Prostate gland (tissue), 2 donors: ENCODE measurements around the gene SMIM24. TPM values are rescaled to one million over a fixed set of nuclear protein-coding genes. Genes with fewer than 3 reads are reported as not detected.

Experiments used
- DNase-seq: peaks from one replicate; pipeline ENCODE4 v3.0.0-alpha.2; 2019; ENCODE audit warnings: low spot score
- H3K27ac ChIP-seq, 2 donors: fragments of 200-600 bp; sonication (generic); 2 replicates each; pipeline ENCODE4 v1.5.1; 2017 to 2019
- H3K27me3 ChIP-seq: fragments of 200-600 bp; sonication (generic); replicated peaks from 2 replicates; pipeline ENCODE4 v1.5.1; 2019; ENCODE audit not compliant: insufficient read depth
- H3K36me3 ChIP-seq, 2 donors: fragments of 200-600 bp; sonication (generic); 1 replicate in 1 of 2; 2 replicates in 1 of 2; pipeline versions ENCODE4 v1.5.1 to v1.8.1; 2017 to 2019
- H3K4me1 ChIP-seq: fragments of 200-600 bp; sonication (generic); replicated peaks from 2 replicates; pipeline ENCODE4 v1.5.1; 2019
- H3K4me3 ChIP-seq, 2 donors: fragments of 200-600 bp; sonication (generic); 2 replicates each; pipeline ENCODE4 v1.5.1; 2017 to 2019
- H3K9me3 ChIP-seq: fragments of 200-600 bp; sonication (generic); 2 replicates; pipeline ENCODE4 v1.5.1; 2017
- CTCF ChIP-seq, 4 experiments: fragments of 200-600 bp in 2 of 4; fragments of 450-650 bp in 2 of 4; sonication (generic) in 2 of 4; IDR thresholded peaks; 1 replicate in 3 of 4; 2 replicates in 1 of 4; pipeline ENCODE4 v1.5.1; 2016 to 2019; ENCODE audit warnings: antibody characterized with exemption in 4 of 4, mild to moderate bottlenecking in 2 of 4, moderate library complexity in 2 of 4
- POLR2A ChIP-seq: fragments of 450-650 bp; IDR thresholded peaks from one replicate; pipeline ENCODE4 v1.6.1; 2016; ENCODE audit warnings: antibody characterized with exemption, mild to moderate bottlenecking
- POLR2AphosphoS5 ChIP-seq: sonication (generic); formaldehyde crosslinking; IDR thresholded peaks from one replicate; pipeline ENCODE4 v1.6.1; 2017; ENCODE audit warnings: antibody characterized with exemption
- WGBS: methylation state at CpG from one replicate; pipeline ENCODE4 v1.1.5; 2018; 5-methylcytosine and 5-hydroxymethylcytosine counted together
- intact Hi-C: fragments of 100-400 bp; cut with DNase I; formaldehyde crosslinking; loops from one replicate; pipeline ENCODE4 v1.14.2; 2022
- total RNA-seq, 2 donors: library from RNA; depleted of rRNA; stranded (reverse); fragments of >200 nt; gene quantifications; one replicate each; pipeline ENCODE4 v1.1.0, GENCODE V29; 2016

Gene SMIM24
- total RNA-seq, 2 donors from 2014 or later: 0.32 to 1.6 TPM

- H3K9me3 ChIP-seq: no peaks in the 10 kb centered on the region
- no peak overlapping the region for H3K4me3 ChIP-seq
- no peaks in the 10 kb centered on the region for H3K36me3 ChIP-seq
- no peak overlapping the region for H3K27ac ChIP-seq
- intact Hi-C loops: no loop called here
- no peak for DNase-seq
- no peaks in the 10 kb centered on the region for H3K4me1 ChIP-seq
- 74% methylated on average over 2 of the region's 2 CpGs for WGBS
- H3K27me3 ChIP-seq: no peaks in the 10 kb centered on the region
- TF ChIP-seq POLR2AphosphoS5: no peak
- TF ChIP-seq POLR2A: no peak
- TF ChIP-seq CTCF (IDR thresholded peaks at IDR 0.05): no peak
Observed at GRCh38 chr19:3474614-3475013, 5.7 kb downstream of the SMIM24 start.

GRCh38 chr19:3474010-3474409, 6.3 kb downstream of the SMIM24 start:
- TF ChIP-seq POLR2AphosphoS5: no peak
- no peak for TF ChIP-seq CTCF (IDR thresholded peaks at IDR 0.05)
- no peak for TF ChIP-seq POLR2A
- no peak overlapping the region for H3K27ac ChIP-seq
- intact Hi-C loops: no loop called here
- no peak for DNase-seq
- no peak overlapping the region for H3K4me3 ChIP-seq
- no peaks in the 10 kb centered on the region for H3K4me1 ChIP-seq
- H3K36me3 ChIP-seq: no peaks in the 10 kb centered on the region
- H3K27me3 ChIP-seq: no peaks in the 10 kb centered on the region
- 63% methylated on average over 8 of the region's 8 CpGs for WGBS
- no peaks in the 10 kb centered on the region for H3K9me3 ChIP-seq

- no peak overlapping the region for H3K4me3 ChIP-seq
- H3K4me1 ChIP-seq: no peaks in the 10 kb centered on the region
- no peak overlapping the region for H3K27ac ChIP-seq
- DNase-seq: peak; percentile 19
- WGBS: 20% methylated on average over 24 of the region's 24 CpGs
- intact Hi-C loops: loop anchor here (2.0 kb wide), 1 partner anchor 147 kb away; no protein-coding TSS in a partner anchor
- TF ChIP-seq CTCF (IDR thresholded peaks at IDR 0.05) (peak; percentile 75 to 90 (median 83)), POLR2AphosphoS5 (no peak), POLR2A (no peak)
- H3K27me3 ChIP-seq: no peaks in the 10 kb centered on the region
- H3K9me3 ChIP-seq: no peaks in the 10 kb centered on the region
- H3K36me3 ChIP-seq: no peaks in the 10 kb centered on the region
Observed at GRCh38 chr19:3471954-3472655, 8.2 kb downstream of the SMIM24 start.

- Histone ChIP-seq H3K4me3 (no peak overlapping the region), H3K9me3 (no peaks in the 10 kb centered on the region), H3K4me1 (no peaks in the 10 kb centered on the region), H3K27me3 (no peaks in the 10 kb centered on the region), H3K27ac (peak overlapping the region in 1 of 2 donors; percentile 8), H3K36me3 (no peaks in the 10 kb centered on the region)
- TF ChIP-seq POLR2A (no peak), CTCF (IDR thresholded peaks at IDR 0.05) (no peak), POLR2AphosphoS5 (no peak)
- DNase-seq: no peak
- intact Hi-C loops: no loop called here
- 60% methylated on average over 11 of the region's 11 CpGs for WGBS
Observed at GRCh38 chr19:3470500-3471128, 9.7 kb downstream of the SMIM24 start.
